Measurements from ENCODE around the gene INPP4B. TPM values are rescaled to one million over a fixed set of nuclear protein-coding genes. Genes with fewer than 3 reads are reported as not detected.

INPP4B gene
- total RNA-seq, 1 experiment from 2014 or later: 14.3 TPM

DNA sequence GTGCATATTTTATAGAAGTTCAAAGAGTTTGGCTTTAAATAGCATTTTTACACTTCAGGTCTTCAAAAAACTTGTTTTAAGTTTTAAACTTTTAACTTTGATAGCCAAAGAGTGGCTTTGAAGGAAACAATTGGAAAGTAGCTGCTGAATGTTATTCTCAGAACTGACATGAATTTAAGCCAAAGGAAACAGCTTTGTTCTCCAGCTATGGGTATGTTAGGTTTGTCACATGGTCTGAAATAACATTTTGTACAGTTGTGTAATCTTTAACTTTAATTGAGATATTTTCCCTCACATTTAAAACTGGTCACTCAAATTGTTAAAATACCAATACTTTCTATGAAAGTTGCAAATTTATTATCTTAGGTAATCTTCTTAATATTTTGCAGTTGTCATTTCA is 645.1 kb downstream of the INPP4B start (continued):
- TF ChIP-seq CTCF (IDR thresholded peaks at IDR 0.05 in 2 of 3, conservative IDR thresholded peaks at IDR 0.05 in 1 of 3; ENCODE audit: borderline replicate concordance in 1 of 3, insufficient read depth in 1 of 3, low read depth in 2 of 3, low read length in 2 of 3): no peak

- RAD21 ChIA-PET (ENCODE audit: low non-redundant PET in 1 of 2, low total read pairs in 2 of 2, uncharacterized antibody in 2 of 2, unreplicated experiment in 2 of 2): no interaction called here
- Histone ChIP-seq H3K36me3 (ENCODE audit: control insufficient read depth in 1 of 2, insufficient read depth in 2 of 2, low read length in 2 of 2) (no peaks in the 10 kb centered on the region), H3K9me2 (ENCODE audit: insufficient read depth) (no peaks in the 10 kb centered on the region), H3K27me3 (ENCODE audit: insufficient read depth, low read length) (no peaks in the 10 kb centered on the region), H3K79me2 (ENCODE audit: insufficient read depth, low read length) (no peaks in the 10 kb centered on the region), H3K4me3 (replicated peaks in 1 of 2; ENCODE audit: low read depth in 1 of 2, low read length in 2 of 2) (no peak overlapping the region), H2AFZ (ENCODE audit: low read depth, low read length, poor library complexity, severe bottlenecking) (no peak overlapping the region), H4K20me1 (ENCODE audit: insufficient read depth) (no peaks in the 10 kb centered on the region), H3K4me2 (ENCODE audit: low read length) (no peak overlapping the region), H3K9ac (ENCODE audit: low read length) (no peak overlapping the region), H3K4me1 (ENCODE audit: control insufficient read depth in 1 of 2, insufficient read depth in 2 of 2, low read length in 2 of 2) (no peaks in the 10 kb centered on the region), H3K9me3 (ENCODE audit: control insufficient read depth in 1 of 2, insufficient read depth in 1 of 2, low read depth in 1 of 2, low read length in 2 of 2) (no peaks in the 10 kb centered on the region), H3K27ac (ENCODE audit: low read depth, low read length) (no peak overlapping the region)
- TF ChIP-seq, protein P1, sequence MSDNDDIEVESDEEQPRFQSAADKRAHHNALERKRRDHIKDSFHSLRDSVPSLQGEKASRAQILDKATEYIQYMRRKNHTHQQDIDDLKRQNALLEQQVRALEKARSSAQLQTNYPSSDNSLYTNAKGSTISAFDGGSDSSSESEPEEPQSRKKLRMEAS (IDR thresholded peaks at IDR 0.05): no peak
- TF ChIP-seq CEBPB (IDR thresholded peaks at IDR 0.05; ENCODE audit: low read depth): no peak
- TF ChIP-seq YY1 (IDR thresholded peaks at IDR 0.05; ENCODE audit: extremely low read depth, insufficient replicate concordance, low read depth, low read length): no peak
- no peak for TF ChIP-seq TCF7L2 (IDR thresholded peaks at IDR 0.05; ENCODE audit: borderline replicate concordance, extremely low read depth, insufficient read depth, insufficient read length)
- no peak for TF ChIP-seq FOSL1 (IDR thresholded peaks at IDR 0.05; ENCODE audit: low read depth)
- no peak for TF ChIP-seq RAD21 (IDR thresholded peaks at IDR 0.05; ENCODE audit: low read depth)
- no peak for TF ChIP-seq ATF3 (IDR thresholded peaks at IDR 0.05)
- no peak for TF ChIP-seq SIN3A (IDR thresholded peaks at IDR 0.05; ENCODE audit: low read depth)
- no peak for TF ChIP-seq ELF1 (IDR thresholded peaks at IDR 0.05; ENCODE audit: borderline replicate concordance, low read depth)
- no peak for TF ChIP-seq EGR1 (IDR thresholded peaks at IDR 0.05; ENCODE audit: low read depth)
- TF ChIP-seq EZH2 (IDR thresholded peaks at IDR 0.05): no peak
- TF ChIP-seq JUND (IDR thresholded peaks at IDR 0.05): no peak
- no peak for TF ChIP-seq EZH2phosphoT487 (IDR thresholded peaks at IDR 0.05; ENCODE audit: borderline replicate concordance)
- no peak for TF ChIP-seq POLR2AphosphoS5 (IDR thresholded peaks at IDR 0.05; ENCODE audit: low read depth, low read length)
- no peak for DNase-seq (ENCODE audit: low read depth, low spot score)
- ATAC-seq: no peak
- intact Hi-C loops (cut with micrococcal nuclease): no loop called here
- POLR2A ChIA-PET: no interaction called here
- CTCF ChIA-PET: no interaction called here
- BruUV-seq (replicated peaks): no TSS peak
These were observed 651.2 kb downstream of the INPP4B start for GRCh38 chr4:142194905-142195304.
